ENCODE results near the gene MEST.

The MEST gene

GRCh38 chr7:130543487-130544010, 51.7 kb downstream of the MEST start:
- TF ChIP-seq CTCF (conservative IDR thresholded peaks at IDR 0.05), result no peak
- no peak overlapping the region for H3K27ac ChIP-seq

- TF ChIP-seq CTCF (conservative IDR thresholded peaks at IDR 0.05), result no peak
Observed at GRCh38 chr7:130544356-130544755, 52.5 kb downstream of the MEST start.

GRCh38 chr7:130553398-130554029, 61.6 kb downstream of the MEST start:
- TF ChIP-seq CTCF (conservative IDR thresholded peaks at IDR 0.05), result no peak
- no peak overlapping the region for H3K27ac ChIP-seq

More at GRCh38 chr7:130544356-130544755, 52.5 kb downstream of the MEST start:
- no peak overlapping the region for H3K27ac ChIP-seq

DNA sequence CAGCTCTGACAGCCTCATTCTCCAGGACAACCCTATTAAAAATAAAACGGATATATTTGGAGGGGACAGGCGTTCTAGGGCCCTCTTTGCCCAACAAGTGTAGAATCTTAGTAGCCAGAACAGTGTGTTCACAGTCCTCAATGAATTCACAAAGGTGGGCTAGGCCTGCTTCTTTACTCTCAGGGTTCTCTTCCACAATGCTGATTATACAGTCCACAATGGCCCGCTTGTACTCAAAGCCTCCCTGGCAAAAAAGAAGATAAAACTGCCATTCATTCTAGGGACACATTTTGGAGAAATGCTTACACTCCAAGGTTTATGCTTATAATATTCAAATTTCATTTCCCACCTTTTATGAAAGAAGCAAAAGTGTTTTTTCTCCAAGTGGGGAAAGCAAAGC, 62.6 kb downstream of the MEST start:
- H3K27ac ChIP-seq, result no peak overlapping the region
- no peak for TF ChIP-seq CTCF (conservative IDR thresholded peaks at IDR 0.05)
